NCI-H524 treated with DMSO at 0.1 percent for 48 hours (cell line): ENCODE data around the gene TLR1.
"Not testable (repeated sequence)": the region's sequence is repeated elsewhere in the genome, so short reads cannot be mapped to it uniquely, and the experiment has no call there.

Source experiments
- DNase-seq: peaks from one replicate; lab custom pipeline; 2025; lab: John Stamatoyannopoulos, UW

Gene TLR1

GRCh38 chr4:38804654-38805295 lies at the start of gene TLR1:
Gene TLR1 (minus strand): TSS chr4:38804791. CDS start chr4:38798831, 5,960 bp downstream.
- no peak for DNase-seq

GRCh38 chr4:38846015-38846414 lies 41.4 kb upstream of the TLR1 start:
- DNase-seq, result no peak

- no peak for DNase-seq
These were observed 38.4 kb upstream of the TLR1 start for GRCh38 chr4:38842994-38843393.

- DNase-seq, result no peak
These were observed 33.3 kb upstream of the TLR1 start for GRCh38 chr4:38837849-38838248.

GRCh38 chr4:38837334-38837733 lies 32.7 kb upstream of the TLR1 start:
- DNase-seq, result no peak

- no peak for DNase-seq
These were observed 30.0 kb upstream of the TLR1 start for GRCh38 chr4:38834570-38834969.

GRCh38 chr4:38832624-38833528 lies 28.3 kb upstream of the TLR1 start:
- DNase-seq, result no peak

GRCh38 chr4:38832206-38832605 lies 27.6 kb upstream of the TLR1 start:
- DNase-seq, result no peak

- no peak for DNase-seq
These were observed 27.1 kb upstream of the TLR1 start for GRCh38 chr4:38831653-38832052.

- DNase-seq, result no peak
These were observed 24.6 kb upstream of the TLR1 start for GRCh38 chr4:38829237-38829636.

- no peak for DNase-seq
These were observed 19.2 kb upstream of the TLR1 start for GRCh38 chr4:38823766-38824165.

- no peak for DNase-seq
These were observed 18.2 kb upstream of the TLR1 start for GRCh38 chr4:38822748-38823303.

- DNase-seq, result no peak
These were observed 17.1 kb upstream of the TLR1 start for GRCh38 chr4:38821739-38822138.

- no peak for DNase-seq
These were observed 15.9 kb upstream of the TLR1 start for GRCh38 chr4:38820329-38821061.

GRCh38 chr4:38819569-38819968 lies 15.0 kb upstream of the TLR1 start:
- DNase-seq, result no peak

- DNase-seq, result no peak
These were observed 13.9 kb upstream of the TLR1 start for GRCh38 chr4:38818441-38818976.

GRCh38 chr4:38815885-38816782 lies 11.5 kb upstream of the TLR1 start:
- DNase-seq, result no peak

- no peak for DNase-seq
These were observed 9.8 kb upstream of the TLR1 start for GRCh38 chr4:38814386-38814785.

- no peak for DNase-seq
These were observed 6.7 kb upstream of the TLR1 start for GRCh38 chr4:38811297-38811696.

GRCh38 chr4:38807462-38807861 lies 2.9 kb upstream of the TLR1 start:
- DNase-seq, result not testable (repeated sequence)

GRCh38 chr4:38806251-38806650 lies 1.7 kb upstream of the TLR1 start:
- not testable (repeated sequence) for DNase-seq
